Germinal center (tissue), 1 donor: ENCODE measurements around the gene ETV6.
"Not testable (repeated sequence)": the region's sequence is repeated elsewhere in the genome, so short reads cannot be mapped to it uniquely, and the experiment has no call there.

Experiments used
- DNase-seq: peaks from one replicate; pipeline ENCODE4 v3.0.0; 2012; ENCODE audit warnings: mixed read lengths, low spot score

ETV6 gene

DNA sequence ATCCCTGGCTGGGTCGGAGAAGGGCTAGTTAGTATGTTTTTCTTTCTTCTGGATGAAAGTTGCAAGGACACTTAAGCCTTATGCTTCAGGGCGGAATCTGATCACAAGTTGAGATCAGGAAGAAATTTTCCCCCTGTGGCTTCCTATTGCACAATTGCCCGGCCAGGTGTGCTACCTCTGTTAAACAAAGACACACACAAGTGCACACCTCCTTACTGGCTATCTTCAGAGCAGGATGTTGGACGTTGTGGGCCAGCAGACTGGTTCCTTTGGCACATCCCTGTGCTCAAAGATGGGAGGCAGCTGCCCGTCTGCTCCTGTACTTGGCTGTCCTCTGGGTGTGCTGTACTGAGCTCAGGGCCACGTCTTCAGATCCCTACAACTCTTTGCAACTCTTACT, 19.1 kb downstream of the ETV6 start:
- DNase-seq: no peak

DNA sequence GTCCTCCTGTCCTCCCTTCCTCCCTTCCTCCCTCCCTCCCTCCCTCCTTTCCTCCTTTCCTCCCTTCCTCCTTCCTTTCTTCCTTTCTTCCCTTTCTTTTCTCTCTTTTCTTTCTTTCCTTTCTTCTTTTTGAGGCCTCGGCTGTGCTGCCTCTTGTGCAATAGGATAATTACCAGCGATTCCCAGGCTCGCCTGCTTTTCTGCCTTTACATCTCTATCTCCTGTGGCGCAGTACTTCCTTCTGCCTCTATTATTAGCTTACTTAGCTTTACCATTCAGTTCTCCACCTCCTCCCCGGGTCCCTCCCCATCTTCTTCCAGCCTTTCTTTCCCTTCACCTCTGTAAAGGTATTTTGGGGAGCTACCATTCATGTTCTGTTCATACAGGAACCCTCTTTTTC, 19.9 kb downstream of the ETV6 start:
- DNase-seq: no peak

DNA sequence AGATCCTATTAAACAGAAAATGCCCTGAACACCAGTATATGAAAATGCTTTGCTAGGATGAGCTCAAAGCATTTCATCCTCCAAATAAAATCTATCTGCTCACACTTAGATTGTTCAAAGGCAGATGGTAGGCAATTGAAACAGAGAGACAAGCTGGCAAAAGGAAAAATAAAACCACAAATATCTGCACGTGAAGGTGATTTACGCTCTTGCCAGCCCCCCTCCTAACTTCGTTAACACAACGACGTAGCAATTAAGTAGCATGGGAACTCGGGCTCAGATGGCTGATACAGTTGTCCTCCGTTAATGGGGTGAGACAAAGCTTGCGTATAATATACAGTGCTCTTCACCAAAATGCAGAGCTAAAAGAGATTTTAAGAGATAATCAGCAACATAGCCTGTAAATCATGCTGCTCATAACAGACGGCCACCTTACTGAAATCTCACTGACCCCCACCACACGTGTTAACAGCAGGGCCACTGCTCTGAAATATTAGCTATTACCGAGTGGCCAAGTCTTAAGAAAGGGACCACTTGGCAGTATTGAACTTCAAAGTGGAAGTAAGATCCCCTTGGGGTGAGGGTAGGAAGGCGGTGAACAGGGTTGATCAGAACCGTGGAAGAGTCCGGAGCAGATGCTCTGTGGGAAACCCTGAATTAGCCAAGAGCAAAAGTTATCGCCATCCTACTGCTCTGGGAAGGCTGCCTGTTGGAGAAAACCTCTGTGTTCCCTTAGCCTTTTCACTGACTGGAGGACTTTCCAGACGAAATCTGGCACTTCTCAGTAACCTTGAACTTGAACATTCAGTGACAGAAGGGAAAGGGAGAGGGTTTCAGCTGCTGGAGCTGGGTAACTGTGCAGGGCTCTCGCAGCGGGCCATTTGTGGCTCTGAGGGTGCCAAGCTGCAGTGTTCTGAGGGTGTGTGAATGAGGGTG, 23.1 kb downstream of the ETV6 start:
- DNase-seq: no peak

DNA sequence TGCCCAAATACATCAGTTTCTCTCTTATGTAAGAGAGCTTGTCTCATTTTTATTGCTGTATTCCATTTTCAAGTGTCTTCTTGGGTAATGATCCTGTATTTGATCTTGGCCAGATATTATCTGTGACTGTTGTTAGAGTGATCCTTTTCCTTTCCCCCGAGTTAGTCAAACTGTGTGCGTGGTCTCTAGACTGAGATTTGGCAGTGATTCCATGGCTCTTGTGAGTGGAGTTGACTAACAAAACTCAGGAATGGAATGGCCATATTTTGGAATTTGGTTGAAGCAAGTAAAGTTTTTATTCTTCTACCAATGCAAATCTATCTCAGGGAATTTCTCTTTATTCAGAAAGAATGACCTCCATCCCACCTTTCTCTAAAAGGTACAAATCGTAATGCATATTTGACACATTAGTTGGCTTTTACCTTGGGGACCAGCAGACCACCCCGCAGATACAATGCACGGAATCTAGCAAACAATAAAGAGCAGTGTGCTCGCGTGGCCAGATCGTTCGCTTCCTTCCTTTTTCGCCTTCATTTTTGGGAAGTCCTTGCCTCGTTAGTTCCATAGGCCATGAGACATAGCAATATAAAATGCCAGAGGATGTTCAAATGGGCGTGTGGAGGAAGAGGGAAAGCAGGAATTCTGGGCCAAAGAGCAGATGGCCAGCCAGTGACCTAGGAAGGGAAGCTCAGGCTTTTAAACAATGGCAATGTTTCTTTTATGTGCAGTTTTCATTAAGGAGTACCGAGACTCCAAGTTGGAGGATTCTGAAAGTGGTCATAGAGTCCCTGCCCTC, 24.4 kb downstream of the ETV6 start:
- DNase-seq: no peak

DNA sequence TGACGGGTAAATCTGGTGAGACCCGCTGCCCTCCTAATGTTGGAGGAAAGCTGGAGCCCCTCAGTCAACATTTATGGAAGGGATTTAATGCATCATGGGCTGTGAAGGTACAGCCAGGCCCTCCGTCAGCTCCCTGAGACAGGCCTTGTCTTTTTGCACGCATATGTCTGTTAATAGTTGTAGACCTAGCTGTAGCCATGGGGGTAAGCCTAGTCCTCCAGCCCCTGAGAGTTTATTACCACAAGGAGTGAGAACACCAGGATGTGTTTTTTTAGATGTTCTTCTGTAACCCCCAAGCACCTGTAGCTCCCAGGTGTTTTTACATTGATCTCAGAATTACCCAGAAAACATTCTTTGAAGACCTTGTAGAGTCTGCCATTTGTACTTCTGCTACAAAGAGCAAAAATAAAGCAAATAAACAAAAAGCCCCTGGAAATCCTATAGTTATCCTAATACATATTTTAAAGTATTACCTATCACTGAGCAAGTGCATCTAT, 25.5 kb downstream of the ETV6 start:
- DNase-seq: no peak

DNA sequence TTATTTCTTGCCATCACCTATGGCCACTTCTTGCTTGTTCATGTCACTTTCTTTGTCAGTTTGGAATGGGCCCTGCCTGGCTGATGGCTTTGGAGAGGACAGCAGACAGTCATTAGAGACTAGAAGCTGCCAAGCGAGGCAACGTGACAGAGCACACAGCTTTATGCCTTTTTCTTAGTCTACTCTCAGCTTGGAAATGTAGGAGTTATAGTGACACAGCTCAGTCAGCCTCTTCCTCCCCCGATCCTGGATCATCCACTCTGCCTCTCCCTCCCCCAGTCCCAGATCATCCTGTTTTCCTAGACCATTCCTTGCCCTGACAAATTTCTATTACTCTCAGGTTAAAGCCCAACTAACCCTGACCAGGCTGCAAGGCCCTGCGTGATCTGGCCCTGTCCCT, 26.6 kb downstream of the ETV6 start:
- DNase-seq: no peak

DNA sequence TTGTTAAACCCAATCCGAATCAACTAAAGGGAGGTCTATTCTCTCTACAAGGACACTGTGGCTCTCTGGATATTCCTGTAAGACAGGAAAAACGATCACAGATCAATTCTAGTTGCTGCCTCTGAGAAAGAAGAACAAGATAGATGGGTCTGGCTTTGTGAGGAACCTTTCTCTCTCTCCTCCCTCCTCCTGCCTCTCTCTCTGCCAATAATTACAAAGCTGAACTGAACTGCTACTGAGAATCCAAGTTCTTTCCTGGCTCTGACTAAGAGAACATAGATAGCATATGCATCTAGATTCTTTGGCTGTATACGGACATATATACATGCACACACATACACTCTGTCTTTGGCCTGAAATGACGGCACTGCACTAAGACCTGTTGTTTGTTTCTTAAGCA, 27.6 kb downstream of the ETV6 start:
- DNase-seq: no peak

DNA sequence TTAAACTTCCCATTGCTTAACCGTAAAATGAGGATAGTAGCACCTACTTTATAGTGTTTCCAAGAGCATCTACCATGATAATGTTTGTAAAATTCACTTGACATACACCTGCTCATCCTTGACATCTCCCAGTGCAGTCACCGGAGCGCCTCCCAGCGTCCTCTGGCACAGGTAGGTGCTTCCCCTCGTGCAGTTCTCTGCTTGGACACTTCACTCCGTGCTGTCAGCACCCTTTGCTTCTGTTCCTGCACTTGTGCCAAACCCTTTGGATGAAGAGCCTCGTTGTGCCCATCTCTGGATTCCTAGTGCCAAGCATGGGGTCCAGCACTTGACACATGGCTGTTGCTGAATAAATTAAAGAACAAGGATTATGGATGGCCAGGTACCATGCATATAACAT, 28.3 kb downstream of the ETV6 start:
- DNase-seq: no peak

DNA sequence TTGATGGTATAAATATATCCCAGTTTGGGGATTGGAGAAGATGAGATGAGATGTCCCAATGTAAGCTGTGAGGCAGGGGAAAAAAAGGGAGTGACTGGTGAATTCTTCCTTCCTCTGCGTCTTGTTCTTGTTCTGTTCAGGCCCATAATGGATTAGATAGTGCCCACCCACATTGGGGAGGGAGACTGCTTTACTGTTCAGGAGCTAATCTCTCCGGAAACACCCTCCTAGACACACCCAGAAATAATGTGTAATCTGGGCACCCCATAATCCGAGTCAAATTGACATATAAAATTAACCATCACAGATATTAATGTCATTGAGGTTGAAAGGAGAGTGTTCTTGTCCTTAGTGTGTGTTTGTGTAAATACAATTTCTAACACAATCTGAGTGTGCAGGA, 29.3 kb downstream of the ETV6 start:
- DNase-seq: no peak

DNA sequence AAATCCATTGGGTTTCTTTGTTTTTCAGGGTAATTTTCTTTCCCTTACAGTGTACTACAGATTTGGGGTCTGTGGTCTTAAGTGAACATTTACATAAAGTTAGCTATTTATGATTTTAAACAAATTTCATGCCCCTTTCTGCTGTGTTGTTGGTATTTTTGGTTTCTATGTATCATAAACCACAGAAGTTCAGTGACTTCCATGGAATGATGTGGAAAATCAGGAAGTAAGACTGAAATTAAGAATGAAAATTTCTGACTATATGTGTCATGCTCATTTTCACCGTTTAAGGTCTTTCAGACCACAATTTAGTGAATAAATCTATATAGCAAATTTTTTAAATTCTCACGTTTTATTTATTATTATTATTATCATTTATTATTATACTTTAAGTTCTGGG, 31.7 kb downstream of the ETV6 start:
- no peak for DNase-seq

DNA sequence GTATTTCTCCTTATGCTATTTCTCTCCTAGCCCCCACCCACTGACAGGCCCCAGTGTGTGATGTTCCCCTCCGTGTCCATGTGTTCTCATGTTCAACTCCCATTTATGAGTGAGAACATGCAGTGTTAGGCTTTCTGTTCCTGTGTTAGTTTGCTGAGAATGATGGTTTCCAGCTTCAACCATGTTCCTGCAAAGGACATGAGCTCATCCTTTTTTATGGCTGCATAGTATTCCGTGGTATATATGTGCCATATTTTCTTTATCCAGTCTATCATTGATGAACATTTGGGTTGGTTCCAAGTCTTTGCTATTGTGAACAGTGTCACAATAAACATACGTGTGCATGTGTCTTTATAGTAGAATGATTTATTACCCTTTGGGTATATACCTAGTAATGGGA, 32.2 kb downstream of the ETV6 start:
- not testable (repeated sequence) for DNase-seq

DNA sequence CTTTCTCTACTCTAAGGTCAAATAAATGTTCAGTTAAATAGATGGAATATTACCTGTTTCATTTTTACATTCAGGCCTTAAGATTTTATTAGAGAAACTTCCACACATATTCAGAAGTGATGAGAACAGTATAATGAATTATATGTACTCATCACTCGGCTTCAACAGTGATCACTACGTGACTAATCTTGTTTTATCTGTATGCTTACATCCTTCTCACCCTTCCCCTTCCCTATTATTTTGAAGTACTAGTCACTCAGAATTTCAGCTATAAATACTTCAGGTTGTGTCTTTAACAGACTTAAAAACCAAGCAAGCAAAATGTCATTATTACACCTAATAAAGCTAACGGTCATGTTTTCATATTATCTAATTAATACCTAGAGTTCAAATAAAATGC, 34.9 kb downstream of the ETV6 start:
- no peak for DNase-seq

DNA sequence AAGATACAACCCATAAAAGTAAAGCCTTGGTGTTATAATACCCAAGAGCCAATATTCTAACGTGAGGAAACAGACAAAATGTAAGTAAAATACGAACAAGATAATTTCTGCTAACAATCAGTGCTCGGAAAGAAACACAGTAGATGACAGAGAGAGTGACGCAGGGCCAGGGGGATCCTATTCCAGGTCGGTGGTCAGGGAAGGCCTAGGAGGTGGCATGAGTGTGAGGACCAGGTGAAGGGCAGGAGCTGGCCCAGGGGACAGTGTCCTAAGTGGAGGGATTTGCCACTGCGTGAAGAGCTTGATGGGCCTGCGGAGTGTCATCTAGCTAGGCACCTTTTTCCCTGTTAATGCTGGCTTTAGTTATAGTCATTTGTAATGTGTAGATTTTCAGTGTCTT, 35.3 kb downstream of the ETV6 start:
- DNase-seq: no peak

DNA sequence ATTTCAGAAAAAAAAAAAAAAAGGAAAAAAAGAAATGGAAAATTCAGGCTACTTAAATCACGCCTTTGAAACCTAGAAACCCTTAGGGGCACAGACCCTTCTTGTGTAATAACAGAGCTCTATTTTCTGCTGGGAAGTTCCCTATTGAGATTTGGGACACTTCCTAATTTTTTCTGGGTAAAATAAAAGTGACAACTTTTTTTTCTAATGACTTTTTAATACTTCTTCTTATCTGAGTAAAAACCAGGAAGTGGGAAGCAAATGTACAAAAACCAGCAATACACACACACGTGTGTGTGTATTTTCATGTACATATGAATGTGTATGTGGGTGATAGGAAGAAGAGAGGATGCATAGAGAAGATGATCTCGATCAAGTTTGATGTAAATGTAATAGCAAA, 35.8 kb downstream of the ETV6 start:
- DNase-seq: no peak

DNA sequence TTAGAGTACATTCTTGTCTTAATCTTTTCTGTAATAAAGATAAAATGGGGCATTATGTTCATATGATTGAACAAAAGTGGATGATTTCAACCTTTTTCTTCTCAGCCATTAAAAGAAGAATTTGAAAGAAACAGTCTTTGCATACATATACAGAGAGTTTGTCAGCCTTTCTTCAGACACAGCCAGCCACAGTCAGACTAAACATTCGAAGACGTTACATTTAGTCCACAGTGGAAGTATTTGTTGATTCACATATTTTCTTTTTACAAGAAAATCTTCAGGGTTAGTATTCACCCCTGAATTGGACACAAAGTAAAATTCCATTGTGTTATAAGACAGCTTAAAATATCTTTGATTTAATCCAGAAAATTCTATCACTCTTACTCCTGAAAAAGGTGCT, 36.2 kb downstream of the ETV6 start:
- DNase-seq: no peak

DNA sequence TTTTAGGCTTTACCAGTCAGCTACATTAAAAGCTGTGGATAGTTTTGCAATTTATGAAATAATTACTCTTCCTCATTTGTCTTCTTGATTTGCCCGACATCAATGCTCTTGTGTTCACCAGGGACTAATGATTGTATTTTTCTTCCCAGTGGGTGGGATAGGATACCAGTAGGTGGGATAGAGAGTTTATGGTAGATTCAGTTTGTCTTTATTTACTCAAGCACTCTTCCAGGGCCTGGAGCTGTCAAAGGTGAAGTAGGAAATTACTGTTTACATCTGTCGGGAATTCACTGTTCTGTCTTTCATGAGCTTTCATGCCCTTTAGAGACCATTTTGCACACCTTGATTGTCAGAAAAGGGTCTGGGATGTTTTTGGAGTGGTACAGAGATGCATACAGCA, 36.6 kb downstream of the ETV6 start:
- DNase-seq: no peak

DNA sequence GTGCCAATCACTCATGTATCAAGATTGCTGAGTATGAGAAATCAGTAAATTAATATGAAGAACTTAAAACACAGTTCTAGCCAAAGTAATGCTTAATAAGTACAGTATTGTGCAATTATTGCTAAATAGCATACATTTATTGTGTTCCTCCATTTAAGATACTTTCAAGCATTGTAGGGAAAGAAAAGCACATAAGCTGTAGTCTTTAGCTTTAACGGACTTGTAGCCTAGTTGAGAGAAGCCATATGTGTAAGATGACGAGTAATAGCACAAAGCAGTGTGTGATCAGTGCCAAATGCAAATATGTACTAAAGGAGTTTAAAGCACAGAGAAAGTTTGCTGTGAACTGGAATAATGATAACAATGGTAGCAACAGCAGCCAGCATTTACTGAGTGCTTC, 38.1 kb downstream of the ETV6 start:
- no peak for DNase-seq

DNA sequence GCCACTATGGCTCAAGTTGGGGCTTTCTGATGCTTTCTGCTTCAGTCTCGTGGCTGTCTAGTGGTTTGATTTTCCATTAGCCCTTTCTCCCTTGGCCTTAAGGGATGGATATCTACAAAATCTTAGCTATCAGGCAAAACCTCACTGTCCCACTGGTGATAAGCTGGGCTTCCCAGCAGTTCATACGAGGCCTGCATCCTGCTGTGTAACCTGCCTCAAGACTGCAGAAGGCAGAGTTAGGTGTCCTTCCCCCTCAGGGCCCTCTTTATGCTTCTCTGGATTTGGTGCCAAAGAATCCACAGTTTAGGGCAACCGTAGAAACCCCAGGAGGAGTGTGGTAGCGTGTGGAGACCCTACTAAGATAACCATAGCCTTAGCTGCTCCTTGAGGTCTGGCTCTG, 38.9 kb downstream of the ETV6 start:
- DNase-seq: no peak

DNA sequence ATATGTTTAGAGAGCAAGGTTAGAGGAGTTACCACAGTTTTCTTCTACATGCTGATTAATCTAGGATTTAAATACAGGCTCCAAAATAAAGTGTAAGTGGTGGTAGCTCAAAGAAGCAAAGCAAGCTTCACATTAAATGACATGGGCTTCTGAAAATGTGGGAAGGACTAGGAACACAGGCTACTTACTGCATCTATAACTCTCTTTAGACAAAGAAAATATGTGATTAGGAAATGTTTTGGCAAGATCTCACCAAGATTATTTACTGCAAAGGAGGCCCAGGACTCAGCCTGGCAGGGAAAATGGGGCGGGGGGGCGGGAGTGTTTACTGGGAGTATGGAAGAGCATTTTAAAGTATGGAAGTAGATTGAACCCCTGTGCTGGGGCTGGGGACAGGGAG, 39.4 kb downstream of the ETV6 start:
- no peak for DNase-seq

DNA sequence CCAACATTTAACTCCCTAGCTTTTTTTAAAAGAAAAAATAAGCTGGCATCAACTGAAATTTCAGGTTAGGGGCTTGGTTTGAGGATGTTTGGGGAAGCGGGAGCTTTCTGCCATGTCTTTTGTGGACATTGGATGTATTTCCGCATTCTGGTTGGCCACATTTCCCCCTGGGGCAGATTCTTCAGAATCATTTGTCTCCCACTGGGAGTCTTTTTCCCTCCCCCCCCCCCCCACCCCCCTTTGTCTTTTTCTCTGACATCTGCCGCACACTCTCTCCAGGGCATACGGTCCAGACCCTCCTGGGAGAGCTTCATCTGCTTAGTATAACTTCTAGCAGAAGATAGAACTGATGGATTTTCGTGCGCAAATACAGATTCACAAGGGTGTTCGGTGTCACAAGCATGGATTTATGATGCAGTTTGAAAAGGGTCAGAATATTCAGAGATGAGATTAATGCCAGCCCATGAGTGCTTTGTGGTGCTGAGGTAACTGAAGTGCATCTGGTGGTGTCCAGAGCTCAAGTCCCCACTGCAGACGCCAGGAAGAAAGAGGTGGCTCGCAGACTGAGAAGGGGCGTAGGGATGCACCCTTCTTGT, 40.2 kb downstream of the ETV6 start:
- no peak for DNase-seq

DNA sequence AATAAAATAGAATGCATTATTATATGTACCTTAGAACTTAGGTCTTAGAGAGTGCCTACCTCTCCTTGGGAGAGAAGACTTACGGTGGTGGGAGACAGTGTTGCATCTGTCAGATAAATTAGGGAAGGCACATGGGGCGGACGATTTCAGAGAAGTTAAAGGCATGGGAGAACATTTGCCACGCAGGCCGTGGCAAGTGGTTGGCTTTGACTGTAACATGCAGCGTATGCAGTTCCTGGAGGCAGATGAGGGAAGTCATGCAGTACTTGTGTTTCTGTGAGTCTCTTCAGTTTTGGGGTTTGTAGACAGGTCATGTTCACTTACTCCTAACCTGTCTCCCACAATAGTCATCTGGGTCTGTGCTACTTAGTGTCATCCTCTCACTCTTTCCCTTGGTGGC, 43.6 kb downstream of the ETV6 start:
- DNase-seq: no peak

DNA sequence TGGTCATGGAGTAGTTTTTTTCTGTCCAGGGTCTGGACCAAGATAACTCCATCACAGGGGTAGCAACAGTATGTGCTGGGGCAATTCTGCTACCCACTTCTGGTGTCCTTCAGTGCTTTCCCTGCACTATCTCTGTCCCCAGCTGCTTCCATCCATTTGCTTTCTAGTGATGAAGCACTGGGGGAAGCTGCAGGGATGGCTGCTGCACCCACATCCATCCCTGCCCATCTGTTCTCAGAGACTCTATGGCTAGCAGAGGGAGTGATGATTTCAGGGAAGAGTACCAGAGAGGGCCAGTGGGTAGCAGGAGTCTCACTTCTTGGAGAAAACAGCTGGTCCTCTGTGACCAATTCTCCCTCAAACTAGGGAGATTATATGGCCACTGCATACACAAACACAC, 44.1 kb downstream of the ETV6 start:
- DNase-seq: no peak

DNA sequence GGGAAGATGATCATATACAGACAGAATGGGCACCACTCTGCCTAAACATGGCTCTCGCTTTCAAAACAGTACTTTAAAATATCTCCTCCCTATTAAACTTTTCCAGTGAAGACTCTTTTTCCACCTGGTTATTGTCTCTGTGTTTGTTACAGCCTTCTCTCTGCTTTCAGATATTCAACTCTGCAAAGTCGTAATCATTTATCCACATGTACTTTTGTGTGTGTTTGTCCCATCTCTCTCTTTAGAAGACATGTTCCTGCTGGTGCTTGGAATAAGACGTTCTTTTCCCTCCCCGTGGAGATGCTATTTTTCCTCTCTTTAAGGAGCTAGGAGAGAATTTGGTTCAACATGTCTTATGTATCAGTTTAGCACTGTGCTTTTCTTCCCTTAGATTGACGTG, 45.1 kb downstream of the ETV6 start:
- DNase-seq: no peak
